GM21360 (cell line): ENCODE results near the gene NT5DC1.

Experiments used
- ATAC-seq: cut with Tn5 transposase; IDR thresholded peaks from one replicate; pipeline ENCODE4 v1.9.1; 2021; ENCODE audit warnings: mild to moderate bottlenecking, moderate library complexity; ENCODE audit not compliant: unreplicated experiment

The NT5DC1 gene

GRCh38 chr6:116238083-116238482, 137.4 kb downstream of the NT5DC1 start:
- ATAC-seq = no peak

GRCh38 chr6:116239256-116239655, 138.6 kb downstream of the NT5DC1 start:
- no peak for ATAC-seq

GRCh38 chr6:116239856-116240255, 139.2 kb downstream of the NT5DC1 start:
- ATAC-seq = no peak

- no peak for ATAC-seq
These were observed 143.6 kb downstream of the NT5DC1 start for GRCh38 chr6:116244284-116244683.

GRCh38 chr6:116246089-116246488, 145.4 kb downstream of the NT5DC1 start:
- ATAC-seq = no peak

GRCh38 chr6:116247285-116247684, 146.6 kb downstream of the NT5DC1 start:
- no peak for ATAC-seq

- no peak for ATAC-seq
These were observed 147.9 kb downstream of the NT5DC1 start for GRCh38 chr6:116248577-116248976.

- no peak for ATAC-seq
These were observed 151.1 kb downstream of the NT5DC1 start for GRCh38 chr6:116251568-116252384.

GRCh38 chr6:116253188-116253504, 152.5 kb downstream of the NT5DC1 start:
- no peak for ATAC-seq

- ATAC-seq = peak; percentile 99
These were observed 153.0 kb downstream of the NT5DC1 start, which contains the start of gene TSPYL4 for GRCh38 chr6:116253505-116254296. TSS of gene TSPYL4 (minus strand) at chr6:116254075. CDS start at chr6:116254008, 67 bp downstream.

GRCh38 chr6:116254297-116255056, 153.8 kb downstream of the NT5DC1 start:
- ATAC-seq = peak; percentile 23

- ATAC-seq = no peak
These were observed 154.7 kb downstream of the NT5DC1 start for GRCh38 chr6:116255246-116255800.

GRCh38 chr6:116256694-116257093, 156.0 kb downstream of the NT5DC1 start:
- ATAC-seq = no peak

GRCh38 chr6:116258520-116258919, 157.9 kb downstream of the NT5DC1 start:
- ATAC-seq = no peak

- no peak for ATAC-seq
These were observed 162.7 kb downstream of the NT5DC1 start for GRCh38 chr6:116263353-116263752.

GRCh38 chr6:116265041-116265829, 164.6 kb downstream of the NT5DC1 start:
- no peak for ATAC-seq

GRCh38 chr6:116266803-116267202, 166.2 kb downstream of the NT5DC1 start:
- ATAC-seq = no peak

- no peak for ATAC-seq
These were observed 167.4 kb downstream of the NT5DC1 start for GRCh38 chr6:116267836-116268588.

GRCh38 chr6:116268589-116269293, 168.1 kb downstream of the NT5DC1 start:
- ATAC-seq = peak; percentile 85
